Mucosa of descending colon (tissue), 3 donors: Measurements from ENCODE around the gene SF3B6. TPM values are rescaled to one million over a fixed set of nuclear protein-coding genes. Genes with fewer than 3 reads are reported as not detected.

ENCODE experiments used
- ATAC-seq: fragments of 200-7000 bp; cut with Tn5 transposase; one replicate; pipeline ENCODE4 v1.9.1; 2020; ENCODE audit warnings: mild to moderate bottlenecking, moderate library complexity
- DNase-seq, 3 donors: peaks; one replicate each; pipeline ENCODE4 v3.0.0-alpha.2; 2020
- H3K36me3 ChIP-seq: fragments of 200-600 bp; one replicate; pipeline ENCODE4 v1.8.0; 2021; ENCODE audit warnings: low read depth, mild to moderate bottlenecking
- H3K4me1 ChIP-seq: fragments of 200-600 bp; one replicate; pipeline ENCODE4 v1.8.0; 2021; ENCODE audit warnings: low read depth, mild to moderate bottlenecking
- H3K4me3 ChIP-seq: fragments of 200-600 bp; one replicate; pipeline ENCODE4 v1.8.0; 2021; ENCODE audit warnings: mild to moderate bottlenecking
- H3K9me3 ChIP-seq: fragments of 200-600 bp; one replicate; pipeline ENCODE4 v1.8.0; 2021; ENCODE audit warnings: mild to moderate bottlenecking
- CTCF ChIP-seq: fragments of 200-600 bp; IDR thresholded peaks from one replicate; pipeline ENCODE4 v1.8.0; 2022; ENCODE audit warnings: antibody characterized with exemption, mild to moderate bottlenecking
- intact Hi-C, 2 donors: fragments of 100-400 bp; cut with DNase I in 1 of 2; cut with micrococcal nuclease in 1 of 2; formaldehyde crosslinking; loops; one replicate each; pipeline versions ENCODE4 v1.11.0 to v1.11.1; 2022; cut with DNase I, micrococcal nuclease
- total RNA-seq, 3 donors: library from RNA; stranded (reverse); fragmentation: NEBNext Ultra II Directional in 2 of 3; extraction: Animal tissue kit (Norgen Biotek cat#: 25700) in 2 of 3; gene quantifications; one replicate each; pipeline versions ENCODE4 v1.2.1 to v1.2.4, GENCODE V29; 2021 to 2023
- donor health status: DM: no; HTN: no; CAD: no; lungs with moderate emphysema.
- donor health status: DM: no; HTN: no; CAD: no.
- donor health status: DM: no; HTN: yes; CAD: no.

Gene SF3B6
- total RNA-seq, 3 donors from 2014 or later = 75.1 to 90.1 (median 76.1) TPM

- intact Hi-C loops = loop anchor here in 1 of 2 donors (5.0 kb wide), 1 partner anchor 148 kb away; the partner anchor contains the start of gene ATAD2B
Measured at GRCh38 chr2:24075259-24075658, 867 bp downstream of the SF3B6 start.

DNA sequence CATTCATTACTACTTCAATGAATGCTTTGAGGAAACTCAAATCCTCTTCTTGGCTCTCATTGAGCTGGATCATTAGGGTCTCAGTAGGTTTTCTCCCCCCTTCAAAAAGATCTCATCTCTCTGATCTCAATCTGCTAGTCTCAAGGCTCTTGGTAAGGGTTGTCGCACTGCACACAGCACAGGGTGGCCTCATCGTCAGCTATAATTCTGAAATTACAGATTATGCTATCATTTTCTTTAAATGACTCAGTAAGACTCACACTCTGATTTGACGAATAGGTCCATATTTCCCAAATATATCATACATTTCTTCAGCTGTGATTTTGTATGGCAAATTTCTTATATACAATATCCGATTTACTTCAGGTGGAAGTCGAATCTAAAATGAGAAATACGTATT is 2.3 kb downstream of the SF3B6 start:
- no peak for TF ChIP-seq CTCF
- no peaks in the 10 kb centered on the region for H3K36me3 ChIP-seq
- H3K4me3 ChIP-seq = no peak overlapping the region
- no peak for ATAC-seq
- H3K9me3 ChIP-seq = no peaks in the 10 kb centered on the region
- no peak for DNase-seq
- peaks cover 19% of the 10 kb centered on the region for H3K4me1 ChIP-seq
- intact Hi-C loops = loop anchor here in 1 of 2 donors (5.0 kb wide), 1 partner anchor 147 kb away; the partner anchor contains the start of gene ATAD2B

More at GRCh38 chr2:24075259-24075658, 867 bp downstream of the SF3B6 start:
- H3K36me3 ChIP-seq = no peaks in the 10 kb centered on the region
- no peaks in the 10 kb centered on the region for H3K9me3 ChIP-seq
- ATAC-seq = no peak
- DNase-seq = peak in 1 of 3 donors; percentile 10
- peak overlapping the region; percentile 64 for H3K4me3 ChIP-seq
- peaks cover 19% of the 10 kb centered on the region for H3K4me1 ChIP-seq
- TF ChIP-seq CTCF = no peak

GRCh38 chr2:24072259-24072658 is 3.9 kb downstream of the SF3B6 start:
- no peaks in the 10 kb centered on the region for H3K36me3 ChIP-seq

GRCh38 chr2:24065341-24065740 is 10.8 kb downstream of the SF3B6 start:
- Histone ChIP-seq H3K36me3 (no peaks in the 10 kb centered on the region), H3K4me1 (no peaks in the 10 kb centered on the region), H3K4me3 (no peak overlapping the region), H3K9me3 (no peaks in the 10 kb centered on the region)
- intact Hi-C loops = no loop called here
- DNase-seq (no peak), ATAC-seq (no peak)
- no peak for TF ChIP-seq CTCF

More at GRCh38 chr2:24072259-24072658, 3.9 kb downstream of the SF3B6 start:
- Histone ChIP-seq H3K4me1 (peaks cover 12% of the 10 kb centered on the region), H3K9me3 (no peaks in the 10 kb centered on the region), H3K4me3 (no peak overlapping the region)
- no peak for ATAC-seq
- intact Hi-C loops = loop anchor here in 1 of 2 donors (5.0 kb wide), 1 partner anchor 145 kb away; the partner anchor contains the start of gene ATAD2B
- no peak for DNase-seq
- TF ChIP-seq CTCF = no peak

- Histone ChIP-seq H3K36me3 (no peaks in the 10 kb centered on the region), H3K9me3 (no peaks in the 10 kb centered on the region), H3K4me3 (no peak overlapping the region), H3K4me1 (no peaks in the 10 kb centered on the region)
- ATAC-seq = no peak
- no peak for TF ChIP-seq CTCF
- no peak for DNase-seq
- intact Hi-C loops = no loop called here
Measured at GRCh38 chr2:24058564-24059271, 17.4 kb downstream of the SF3B6 start.
